GM23338 (cell line): Measurements from ENCODE around the gene PGS1. TPM values are rescaled to one million over a fixed set of nuclear protein-coding genes. Genes with fewer than 3 reads are reported as not detected.
A peak's percentile ranks its signal among the peaks of the same experiment; 100 is the strongest.

Experiments used
- ATAC-seq: fragments of 200-7000 bp; cut with Tn5 transposase; 3 replicates; pipeline ENCODE4 v1.9.1; 2020
- DNase-seq: peaks from one replicate; pipeline ENCODE4 v3.0.0-alpha.2; 2015; ENCODE audit warnings: low spot score
- H2AFZ ChIP-seq: fragments of 200-600 bp; sonication (generic); 2 replicates; pipeline ENCODE4 v1.8.0; 2016; ENCODE audit warnings: antibody characterized with exemption, mild to moderate bottlenecking, moderate library complexity
- H3F3A ChIP-seq: fragments of 200-600 bp; sonication (generic); replicated peaks from 2 replicates; pipeline ENCODE4 v1.8.0; 2017; ENCODE audit warnings: antibody characterized with exemption, mixed run types, low read depth
- H3K27ac ChIP-seq: fragments of 200-600 bp; sonication (generic); 2 replicates; pipeline ENCODE4 v1.6.1; 2016; ENCODE audit warnings: low read depth
- H3K27me3 ChIP-seq: fragments of 200-600 bp; sonication (generic); 2 replicates; pipeline ENCODE4 v1.8.0; 2016; ENCODE audit warnings: mild to moderate bottlenecking, mixed run types, moderate library complexity; ENCODE audit not compliant: insufficient read depth
- H3K36me3 ChIP-seq: fragments of 200-600 bp; sonication (generic); 2 replicates; pipeline ENCODE4 v1.8.0; 2016; ENCODE audit warnings: mild to moderate bottlenecking; ENCODE audit not compliant: insufficient read depth
- H3K4me1 ChIP-seq: fragments of 200-600 bp; sonication (generic); 2 replicates; pipeline ENCODE4 v1.8.0; 2016; ENCODE audit warnings: mild to moderate bottlenecking, moderate library complexity; ENCODE audit not compliant: insufficient read depth
- H3K4me2 ChIP-seq: fragments of 200-600 bp; sonication (generic); 2 replicates; pipeline ENCODE4 v1.7.1; 2017; ENCODE audit warnings: mixed run types
- H3K4me3 ChIP-seq: fragments of 200-600 bp; sonication (generic); 2 replicates; pipeline ENCODE4 v1.6.1; 2016; ENCODE audit warnings: mixed run types
- H3K79me2 ChIP-seq: fragments of 200-600 bp; sonication (generic); replicated peaks from 2 replicates; pipeline ENCODE4 v1.8.0; 2017; ENCODE audit warnings: mild to moderate bottlenecking; ENCODE audit not compliant: insufficient read depth
- H3K9me2 ChIP-seq: fragments of 200-600 bp; sonication (generic); 2 replicates; pipeline ENCODE4 v1.8.0; 2017; ENCODE audit not compliant: insufficient read depth
- H4K20me1 ChIP-seq: fragments of 200-600 bp; sonication (generic); replicated peaks from 2 replicates; pipeline ENCODE4 v1.8.0; 2017; ENCODE audit warnings: mild to moderate bottlenecking; ENCODE audit not compliant: insufficient read depth
- H3K27ac Mint-ChIP-seq: 2 replicates; pipeline ENCODE4 v1.8.0; 2020; ENCODE audit warnings: inconsistent platforms, mild to moderate bottlenecking, moderate library complexity, mixed read lengths
- H3K27me3 Mint-ChIP-seq: 3 replicates; pipeline ENCODE4 v1.8.0; 2022; ENCODE audit warnings: low read depth, mild to moderate bottlenecking, moderate library complexity, mixed read lengths, inconsistent platforms; ENCODE audit not compliant: insufficient read depth, poor library complexity
- H3K36me3 Mint-ChIP-seq: 3 replicates; pipeline ENCODE4 v1.8.0; 2021; ENCODE audit warnings: low read depth, mild to moderate bottlenecking, inconsistent platforms, moderate library complexity, mixed read lengths
- H3K4me1 Mint-ChIP-seq: 3 replicates; pipeline ENCODE4 v1.8.0; 2020; ENCODE audit warnings: mild to moderate bottlenecking, inconsistent platforms, mixed read lengths
- H3K4me3 Mint-ChIP-seq: 3 replicates; pipeline ENCODE4 v1.8.0; 2021; ENCODE audit warnings: moderate library complexity, mild to moderate bottlenecking, inconsistent platforms, mixed read lengths
- H3K9me3 Mint-ChIP-seq: 3 replicates; pipeline ENCODE4 v1.8.0; 2020; ENCODE audit warnings: moderate library complexity, mild to moderate bottlenecking, inconsistent platforms, mixed read lengths
- CTCF ChIP-seq, 2 experiments: fragments of 200-600 bp in 1 of 2; sonication (generic) in 1 of 2; conservative IDR thresholded peaks; 2 replicates each; pipeline versions ENCODE4 v1.5.1 to v1.6.1; 2016 to 2017; ENCODE audit warnings: antibody characterized with exemption in 2 of 2, low read depth in 2 of 2, mild to moderate bottlenecking in 2 of 2, moderate library complexity in 1 of 2
- ETS1 ChIP-seq: IDR thresholded peaks from 2 replicates; pipeline ENCODE4 v1.6.1; 2016; ENCODE audit warnings: antibody characterized with exemption
- EZH2 ChIP-seq: fragments of 200-600 bp; sonication (generic); IDR thresholded peaks from one replicate; pipeline ENCODE4 v1.8.0; 2017; ENCODE audit warnings: antibody characterized with exemption, mild to moderate bottlenecking, low read depth; ENCODE audit not compliant: unreplicated experiment
- EZH2phosphoT487 ChIP-seq: fragments of 200-600 bp; sonication (generic); IDR thresholded peaks from one replicate; pipeline ENCODE4 v1.8.1; 2018; ENCODE audit warnings: antibody characterized with exemption; ENCODE audit not compliant: unreplicated experiment
- polyA plus RNA-seq: library from polyadenylated mRNA; unstranded; fragments of >200 nt; fragmentation: Nextera tagmentation; extraction: Ambion mirVana; gene quantifications from 2 replicates; pipeline ENCODE4 v1.2.1, GENCODE V29; 2016
- total RNA-seq: library from RNA; depleted of rRNA; stranded (reverse); fragments of >200 nt; shearing (Covaris generic); gene quantifications from 2 replicates; pipeline ENCODE4 v1.2.3, GENCODE V29; 2014

PGS1 gene
- total and polyA plus RNA-seq, 2 experiments from 2014 or later, result 43.9 to 67.1 TPM

- H3K36me3 Mint-ChIP-seq, result peaks cover 4% of the 10 kb centered on the region
- peaks cover 20% of the 10 kb centered on the region for H3K27me3 Mint-ChIP-seq
- no peak overlapping the region for H3K27ac Mint-ChIP-seq
- Histone ChIP-seq H3K4me2 (no peak overlapping the region), H3K36me3 (no peaks in the 10 kb centered on the region), H4K20me1 (0 out of 2 replicates have a peak, but pooled peaks cover 3% of the 10 kb centered on the region), H3K79me2 (no peaks in the 10 kb centered on the region), H3K9me2 (no peaks in the 10 kb centered on the region), H3K27me3 (no peaks in the 10 kb centered on the region), H2AFZ (no peak overlapping the region), H3K27ac (no peak overlapping the region), H3K4me1 (peaks cover 6% of the 10 kb centered on the region; the same call in 1 of the 2 replicates), H3K4me3 (no peak overlapping the region), H3F3A (0 out of 2 replicates have a peak, but pooled peaks cover 8% of the 10 kb centered on the region)
- peaks cover 42% of the 10 kb centered on the region for H3K4me1 Mint-ChIP-seq
- no peak overlapping the region for H3K4me3 Mint-ChIP-seq
- ATAC-seq (no peak), DNase-seq (no peak)
- peaks cover 6% of the 10 kb centered on the region for H3K9me3 Mint-ChIP-seq
- no peak for TF ChIP-seq EZH2phosphoT487
- no peak for TF ChIP-seq EZH2
Observed at GRCh38 chr17:78433013-78433727, 54.7 kb downstream of the PGS1 start.

GRCh38 chr17:78433780-78434335 lies 55.4 kb downstream of the PGS1 start:
- no peak overlapping the region for H3K4me3 Mint-ChIP-seq

More at GRCh38 chr17:78433780-78434335, 55.4 kb downstream of the PGS1 start:
- Histone ChIP-seq H3K27me3 (no peaks in the 10 kb centered on the region), H3K36me3 (no peaks in the 10 kb centered on the region), H2AFZ (no peak overlapping the region), H3K4me2 (peak overlapping the region; percentile 24; the same call in 1 of the 2 replicates), H3F3A (0 out of 2 replicates have a peak, but pooled peaks cover 8% of the 10 kb centered on the region), H3K79me2 (no peaks in the 10 kb centered on the region), H4K20me1 (0 out of 2 replicates have a peak, but pooled peaks cover 2% of the 10 kb centered on the region), H3K9me2 (no peaks in the 10 kb centered on the region), H3K27ac (no peak overlapping the region), H3K4me3 (no peak overlapping the region), H3K4me1 (peaks cover 6% of the 10 kb centered on the region; the same call in 1 of the 2 replicates)
- ATAC-seq, result no peak
- no peak for DNase-seq
- Mint-ChIP-seq H3K4me1 (peaks cover 38% of the 10 kb centered on the region), H3K36me3 (peaks cover 6% of the 10 kb centered on the region; the same call in 2 of the 3 replicates), H3K9me3 (peaks cover 11% of the 10 kb centered on the region), H3K27me3 (peaks cover 21% of the 10 kb centered on the region), H3K27ac (no peak overlapping the region)
- no peak for TF ChIP-seq CTCF (conservative IDR thresholded peaks at IDR 0.05; ENCODE audit: low read depth in 2 of 2)
- no peak for TF ChIP-seq ETS1
